Sigmoid colon (tissue), 4 donors: Measurements from ENCODE around the gene POM121C.
"Not testable (repeated sequence)": the region's sequence is repeated elsewhere in the genome, so short reads cannot be mapped to it uniquely, and the experiment has no call there.

Experiments used
- CTCF ChIP-seq, 4 experiments: fragments of 450-650 bp in 3 of 4; fragments of 200-600 bp in 1 of 4; IDR thresholded peaks; one replicate each; pipeline ENCODE4 v1.5.1; 2016 to 2019; ENCODE audit warnings: antibody characterized with exemption in 4 of 4, mild to moderate bottlenecking in 3 of 4, moderate library complexity in 2 of 4
- EP300 ChIP-seq, 4 donors: sonication (generic); formaldehyde crosslinking; IDR thresholded peaks; one replicate each; pipeline ENCODE4 v1.6.1; 2017; ENCODE audit warnings: antibody characterized with exemption in 4 of 4
- POLR2A ChIP-seq, 2 donors: fragments of 450-650 bp; IDR thresholded peaks; one replicate each; pipeline ENCODE4 v1.6.1; 2016; ENCODE audit warnings: antibody characterized with exemption in 2 of 2, mild to moderate bottlenecking in 2 of 2, moderate library complexity in 2 of 2
- POLR2AphosphoS5 ChIP-seq, 4 donors: sonication (generic); formaldehyde crosslinking; IDR thresholded peaks; one replicate each; pipeline ENCODE4 v1.6.1; 2017; ENCODE audit warnings: antibody characterized with exemption in 4 of 4

GRCh38 chr7:75419210-75419609 is 66.9 kb downstream of the POM121C start:
- not testable (repeated sequence) for TF ChIP-seq CTCF, POLR2AphosphoS5, EP300, POLR2A (IDR thresholded peaks at IDR 0.05)
